Thyroid gland (tissue), 4 donors: ENCODE data around the gene WSB2. TPM values are rescaled to one million over a fixed set of nuclear protein-coding genes. Genes with fewer than 3 reads are reported as not detected.
"Not testable (repeated sequence)": the region's sequence is repeated elsewhere in the genome, so short reads cannot be mapped to it uniquely, and the experiment has no call there.

Experiments used
- DNase-seq, 2 donors: peaks; one replicate each; pipeline ENCODE4 v3.0.0-alpha.2; 2019
- H3K27ac ChIP-seq, 3 donors: fragments of 200-600 bp; sonication (generic); 1 replicate in 2 of 3; 2 replicates in 1 of 3; pipeline ENCODE4 v1.5.1; 2016 to 2019; ENCODE audit warnings: mild to moderate bottlenecking in 1 of 3, moderate library complexity in 1 of 3
- H3K27me3 ChIP-seq: fragments of 200-600 bp; sonication (generic); one replicate; pipeline ENCODE4 v1.5.1; 2019
- H3K36me3 ChIP-seq, 2 donors: fragments of 200-600 bp; sonication (generic); one replicate each; pipeline ENCODE4 v1.5.1; 2016 to 2019
- H3K4me1 ChIP-seq, 2 donors: fragments of 200-600 bp; sonication (generic); one replicate each; pipeline ENCODE4 v1.5.1; 2017 to 2019
- H3K4me3 ChIP-seq, 3 donors: fragments of 200-600 bp; sonication (generic); replicated peaks in 1 of 3; 1 replicate in 2 of 3; 2 replicates in 1 of 3; pipeline ENCODE4 v1.5.1; 2016; ENCODE audit warnings: mild to moderate bottlenecking in 1 of 3
- H3K9me3 ChIP-seq: fragments of 200-600 bp; sonication (generic); one replicate; pipeline ENCODE4 v1.5.1; 2017
- POLR2A ChIP-seq, 2 donors: fragments of 450-650 bp; IDR thresholded peaks; one replicate each; pipeline ENCODE4 v1.6.1; 2017; ENCODE audit warnings: antibody characterized with exemption in 2 of 2, mild to moderate bottlenecking in 2 of 2, moderate library complexity in 1 of 2
- WGBS, 2 donors: methylation state at CpG; one replicate each; pipeline ENCODE4 v1.1.5; 2017; 5-methylcytosine and 5-hydroxymethylcytosine counted together
- intact Hi-C: fragments of 100-400 bp; cut with DNase I; formaldehyde crosslinking; loops from one replicate; pipeline ENCODE4 v1.15.1; 2023
- total RNA-seq, 4 donors: library from RNA; depleted of rRNA; stranded (reverse); fragments of >200 nt; gene quantifications; one replicate each; pipeline ENCODE4 v1.2.3, GENCODE V29; 2016
- TF ChIP-seq, protein P1 (sequence below), 6 experiments: fragments of 200-600 bp in 3 of 6; fragments of 450-650 bp in 3 of 6; sonication (generic) in 3 of 6; IDR thresholded peaks; one replicate each; pipeline ENCODE4 v1.5.1; 2016 to 2019; ENCODE audit warnings: antibody characterized with exemption in 6 of 6, mild to moderate bottlenecking in 2 of 6, inconsistent platforms in 1 of 6, moderate library complexity in 1 of 6

WSB2 gene
- total RNA-seq, 4 donors from 2014 or later, result 64.6 to 97.0 (median 86.0) TPM

DNA sequence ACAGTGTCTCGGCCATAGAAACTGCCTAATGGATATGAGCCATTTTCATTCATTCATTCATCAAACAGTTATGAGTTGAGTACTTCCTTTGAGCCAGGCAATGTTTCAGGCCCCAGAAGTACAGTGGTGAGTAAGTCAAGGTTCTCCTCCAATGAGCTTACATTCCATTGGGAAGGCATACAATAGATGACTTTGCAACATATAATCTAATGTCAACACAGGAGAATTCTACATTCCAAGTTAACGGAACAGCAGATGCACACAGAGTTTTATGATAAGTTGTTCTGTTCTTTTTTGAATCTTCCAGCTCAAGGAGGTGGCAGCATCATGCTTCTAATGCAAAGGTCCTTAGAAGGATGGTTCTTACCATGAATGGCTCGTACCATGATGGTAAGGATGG is 47.7 kb downstream of the WSB2 start:
- Histone ChIP-seq H3K27me3 (no peaks in the 10 kb centered on the region), H3K4me1 (peaks cover 13 to 19% of the 10 kb centered on the region in 2 donors), H3K36me3 (no peaks in the 10 kb centered on the region), H3K27ac (no peak overlapping the region), H3K9me3 (no peaks in the 10 kb centered on the region), H3K4me3 (no peak overlapping the region)
- intact Hi-C loops, result no loop called here
- DNase-seq, result no peak
- TF ChIP-seq, protein P1, sequence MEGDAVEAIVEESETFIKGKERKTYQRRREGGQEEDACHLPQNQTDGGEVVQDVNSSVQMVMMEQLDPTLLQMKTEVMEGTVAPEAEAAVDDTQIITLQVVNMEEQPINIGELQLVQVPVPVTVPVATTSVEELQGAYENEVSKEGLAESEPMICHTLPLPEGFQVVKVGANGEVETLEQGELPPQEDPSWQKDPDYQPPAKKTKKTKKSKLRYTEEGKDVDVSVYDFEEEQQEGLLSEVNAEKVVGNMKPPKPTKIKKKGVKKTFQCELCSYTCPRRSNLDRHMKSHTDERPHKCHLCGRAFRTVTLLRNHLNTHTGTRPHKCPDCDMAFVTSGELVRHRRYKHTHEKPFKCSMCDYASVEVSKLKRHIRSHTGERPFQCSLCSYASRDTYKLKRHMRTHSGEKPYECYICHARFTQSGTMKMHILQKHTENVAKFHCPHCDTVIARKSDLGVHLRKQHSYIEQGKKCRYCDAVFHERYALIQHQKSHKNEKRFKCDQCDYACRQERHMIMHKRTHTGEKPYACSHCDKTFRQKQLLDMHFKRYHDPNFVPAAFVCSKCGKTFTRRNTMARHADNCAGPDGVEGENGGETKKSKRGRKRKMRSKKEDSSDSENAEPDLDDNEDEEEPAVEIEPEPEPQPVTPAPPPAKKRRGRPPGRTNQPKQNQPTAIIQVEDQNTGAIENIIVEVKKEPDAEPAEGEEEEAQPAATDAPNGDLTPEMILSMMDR (IDR thresholded peaks at IDR 0.05), result no peak
- no peak for TF ChIP-seq POLR2A (IDR thresholded peaks at IDR 0.05)
- 91 to 97% methylated on average over 3 of the region's 3 CpGs for WGBS, 2 donors

DNA sequence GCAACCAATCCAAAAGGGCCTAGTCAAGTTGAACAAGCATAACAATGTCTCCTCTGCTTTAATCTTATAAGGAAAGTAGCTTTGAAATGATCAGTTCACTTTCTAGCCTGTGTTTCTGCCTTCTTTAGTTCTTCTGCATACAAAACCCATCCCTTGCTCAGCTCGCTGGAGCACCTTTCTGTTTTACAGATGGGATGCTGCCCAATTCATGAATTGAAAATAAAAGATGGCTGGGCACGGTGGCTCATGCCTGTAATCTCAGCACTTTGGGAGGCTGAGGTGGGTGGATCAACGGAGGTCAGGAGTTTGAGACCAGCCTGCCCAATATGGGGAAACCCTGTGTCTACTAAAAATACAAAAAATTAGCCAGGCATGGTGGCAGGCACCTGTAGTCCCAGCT is 49.0 kb downstream of the WSB2 start:
- Histone ChIP-seq H3K4me3 (no peak overlapping the region), H3K27ac (no peak overlapping the region), H3K27me3 (no peaks in the 10 kb centered on the region), H3K36me3 (no peaks in the 10 kb centered on the region), H3K9me3 (no peaks in the 10 kb centered on the region), H3K4me1 (peaks cover 7 to 11% of the 10 kb centered on the region in 2 donors)
- intact Hi-C loops, result no loop called here
- WGBS, 2 donors, result 91 to 95% methylated on average over 3 of the region's 3 CpGs
- no peak for TF ChIP-seq POLR2A (IDR thresholded peaks at IDR 0.05)
- TF ChIP-seq, protein P1 (IDR thresholded peaks at IDR 0.05), result no peak
- DNase-seq, result no peak

DNA sequence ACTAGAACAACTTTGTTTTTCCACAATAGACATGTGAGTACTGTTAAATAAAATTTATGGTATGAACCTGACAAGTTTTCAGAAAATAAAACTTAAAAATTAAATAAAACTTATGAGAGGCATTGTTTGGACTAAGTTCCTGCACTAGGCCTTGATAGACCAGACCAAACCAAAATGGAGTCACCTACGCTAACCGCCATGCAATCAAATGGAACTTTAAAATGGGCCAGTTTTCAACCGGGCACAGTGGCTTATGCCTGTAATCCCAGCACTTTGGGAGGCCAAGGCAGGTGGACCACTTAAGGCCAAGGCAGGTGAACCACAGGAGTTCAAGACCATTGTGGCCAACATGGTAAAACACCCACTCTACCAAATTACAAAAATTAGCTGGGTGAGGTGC is 49.6 kb downstream of the WSB2 start:
- intact Hi-C loops, result no loop called here

GRCh38 chr12:118010903-118011302 is 50.1 kb downstream of the WSB2 start:
- Histone ChIP-seq H3K4me1 (peaks cover 3 to 8% of the 10 kb centered on the region in 2 donors), H3K9me3 (no peaks in the 10 kb centered on the region), H3K36me3 (no peaks in the 10 kb centered on the region), H3K27me3 (no peaks in the 10 kb centered on the region), H3K4me3 (no peak overlapping the region), H3K27ac (no peak overlapping the region)
- DNase-seq, result no peak
- no peak for TF ChIP-seq POLR2A (IDR thresholded peaks at IDR 0.05)
- TF ChIP-seq, protein P1 (IDR thresholded peaks at IDR 0.05), result no peak
- 91 to 100% methylated on average over 3 of the region's 3 CpGs for WGBS, 2 donors
- intact Hi-C loops, result no loop called here

More for the DNA sequence above, 49.6 kb downstream of the WSB2 start:
- H3K36me3 ChIP-seq, result no peaks in the 10 kb centered on the region
- TF ChIP-seq POLR2A (IDR thresholded peaks at IDR 0.05), result no peak
- TF ChIP-seq, protein P1 (IDR thresholded peaks at IDR 0.05), result no peak
- no peaks in the 10 kb centered on the region for H3K9me3 ChIP-seq
- H3K4me3 ChIP-seq, result no peak overlapping the region
- peaks cover 6 to 11% of the 10 kb centered on the region in 2 donors for H3K4me1 ChIP-seq
- DNase-seq, result no peak
- WGBS, 2 donors, result 98 to 99% methylated on average over 3 of the region's 3 CpGs
- H3K27me3 ChIP-seq, result no peaks in the 10 kb centered on the region
- no peak overlapping the region for H3K27ac ChIP-seq

DNA sequence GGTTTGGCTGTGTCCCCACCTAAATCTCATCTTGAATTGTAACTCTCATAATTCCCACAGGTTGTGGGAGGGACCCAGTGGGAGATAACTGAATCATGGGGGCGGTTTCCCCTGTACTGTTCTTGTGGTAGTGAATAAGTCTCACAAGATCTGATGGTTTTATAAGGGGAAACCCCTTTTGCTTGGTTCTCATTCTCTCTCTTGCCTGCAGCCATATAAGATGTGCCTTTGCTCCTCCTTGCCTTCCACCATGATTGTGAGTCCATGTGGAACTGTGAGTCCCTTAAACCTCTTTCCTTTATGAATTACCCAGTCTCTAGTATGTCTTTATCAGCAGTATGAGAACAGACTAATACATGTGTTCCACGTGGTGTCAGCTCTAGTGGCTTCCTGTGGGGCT is 61.2 kb downstream of the WSB2 start:
- intact Hi-C loops, H3K4me1 ChIP-seq: not testable (repeated sequence)
- 64 to 66% methylated on average over 2 of the region's 2 CpGs for WGBS, 2 donors

DNA sequence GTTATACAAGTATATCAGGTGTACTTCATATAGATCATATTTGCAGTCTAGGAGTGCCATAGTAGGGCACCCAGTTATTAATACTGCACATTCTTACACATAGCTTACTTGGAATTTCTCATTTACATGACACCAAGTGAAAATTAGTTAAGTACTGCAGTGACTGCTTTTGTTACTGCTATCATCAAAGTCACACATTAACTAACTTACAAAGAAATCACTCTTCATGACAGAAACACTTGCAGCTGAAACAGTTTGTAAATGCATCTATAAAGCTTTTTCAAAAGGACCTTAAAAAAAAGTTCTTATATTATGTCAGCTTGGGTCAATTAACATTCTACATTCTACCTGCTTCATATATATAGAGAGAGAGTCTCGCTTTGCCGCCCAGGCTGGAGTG is 62.3 kb downstream of the WSB2 start:
- intact Hi-C loops, result no loop called here
- TF ChIP-seq, protein P1 (IDR thresholded peaks at IDR 0.05), result no peak
- no peak for TF ChIP-seq POLR2A (IDR thresholded peaks at IDR 0.05)
- 87 to 88% methylated on average over 2 of the region's 2 CpGs for WGBS, 2 donors
- H3K36me3 ChIP-seq, result no peaks in the 10 kb centered on the region
- H3K27me3 ChIP-seq, result no peaks in the 10 kb centered on the region
- H3K4me3 ChIP-seq, result no peak overlapping the region
- H3K9me3 ChIP-seq, result no peaks in the 10 kb centered on the region
- DNase-seq, result no peak
- H3K27ac ChIP-seq, result no peak overlapping the region
- H3K4me1 ChIP-seq, result no peaks in the 10 kb centered on the region

More for the DNA sequence above, 61.2 kb downstream of the WSB2 start:
- not testable (repeated sequence) for H3K27ac ChIP-seq, H3K27me3 ChIP-seq, DNase-seq, H3K9me3 ChIP-seq, H3K36me3 ChIP-seq, H3K4me3 ChIP-seq
